Stimulated activated CD4-positive, alpha-beta T cell treated with anti-CD3 and anti-CD28 coated beads, Interleukin-2, amount 100 ng/mL, for 48 hours (primary cell): ENCODE data around the gene KRT80.

Experiments used
- DNase-seq, 2 donors: peaks; one replicate each; pipeline ENCODE4 v3.0.0-alpha.2; 2020

Gene KRT80

GRCh38 chr12:52195065-52195730 lies 3.4 kb upstream of the KRT80 start:
- DNase-seq = no peak

DNA sequence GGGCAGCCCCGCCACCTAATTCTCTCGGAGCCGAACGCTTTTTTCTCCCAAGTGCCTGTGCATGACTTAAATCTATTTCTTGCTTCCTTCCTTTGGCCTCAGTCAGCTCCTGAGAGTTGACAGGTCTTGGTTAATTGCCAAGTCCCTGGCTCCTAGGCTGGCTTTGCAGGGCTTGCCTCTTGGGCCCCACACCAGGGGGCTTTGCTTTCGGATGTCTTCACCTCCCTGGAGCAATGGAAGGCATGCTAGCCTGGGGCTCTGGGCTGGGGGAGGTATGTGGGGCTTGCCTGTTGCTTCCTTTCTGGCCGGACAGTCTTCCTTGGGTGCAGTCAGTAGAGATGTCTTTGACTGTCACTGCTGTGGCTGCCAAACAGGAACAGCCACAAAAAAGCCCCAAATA lies 2.2 kb upstream of the KRT80 start:
- no peak for DNase-seq

GRCh38 chr12:52193532-52193931 lies 1.7 kb upstream of the KRT80 start:
- no peak for DNase-seq

GRCh38 chr12:52190860-52191729 lies 719 bp downstream of the KRT80 start:
- no peak for DNase-seq

GRCh38 chr12:52189376-52190174 lies 2.2 kb downstream of the KRT80 start:
- DNase-seq = no peak

DNA sequence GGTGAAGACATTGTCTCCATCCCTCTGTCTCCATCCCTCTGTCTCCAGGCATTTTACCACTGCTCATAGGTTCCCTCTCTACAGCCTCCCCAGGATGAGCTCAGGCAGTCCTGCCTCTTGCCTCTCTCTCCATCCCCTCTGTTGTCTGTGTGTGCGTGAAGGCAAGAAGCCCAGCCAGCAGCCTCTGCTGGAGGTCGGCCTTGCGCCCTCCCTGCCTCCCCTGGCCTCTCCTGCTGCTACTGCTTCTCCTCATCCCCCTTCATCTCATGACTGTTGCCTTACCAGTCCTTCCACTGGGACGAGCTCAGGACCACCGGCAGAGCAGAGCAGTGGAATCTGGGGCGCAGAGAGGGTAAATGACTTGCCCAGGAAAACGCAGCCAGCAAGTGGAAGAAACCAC lies 3.2 kb downstream of the KRT80 start:
- DNase-seq = no peak

GRCh38 chr12:52187640-52188039 lies 4.2 kb downstream of the KRT80 start:
- DNase-seq = no peak

GRCh38 chr12:52187206-52187605 lies 4.6 kb downstream of the KRT80 start:
- DNase-seq = no peak

GRCh38 chr12:52186118-52186840 lies 5.5 kb downstream of the KRT80 start:
- no peak for DNase-seq

- no peak for DNase-seq
Observed at GRCh38 chr12:52185400-52185967, 6.3 kb downstream of the KRT80 start.

DNA sequence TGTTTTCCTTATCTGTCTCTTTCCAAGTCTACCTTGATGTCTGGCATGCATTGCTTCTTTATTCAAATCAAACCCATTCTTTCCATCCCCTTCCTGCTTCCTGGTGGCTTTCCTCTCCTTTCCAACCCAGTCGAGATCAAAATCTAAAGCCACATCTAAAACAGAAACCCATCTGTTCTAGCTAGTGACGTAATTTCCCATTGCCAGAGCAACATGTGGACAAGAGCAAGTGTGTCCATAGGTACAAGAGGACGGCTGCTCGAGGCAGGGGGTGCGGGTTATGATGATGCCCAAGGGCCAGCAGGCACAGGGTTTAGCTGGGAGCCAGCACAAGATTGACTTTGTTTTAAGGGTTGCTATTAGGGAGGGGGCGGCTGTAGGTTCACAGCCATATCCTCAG lies 7.0 kb downstream of the KRT80 start:
- DNase-seq = no peak

GRCh38 chr12:52183971-52184370 lies 7.8 kb downstream of the KRT80 start:
- DNase-seq = no peak

GRCh38 chr12:52183544-52183910 lies 8.3 kb downstream of the KRT80 start:
- no peak for DNase-seq

DNA sequence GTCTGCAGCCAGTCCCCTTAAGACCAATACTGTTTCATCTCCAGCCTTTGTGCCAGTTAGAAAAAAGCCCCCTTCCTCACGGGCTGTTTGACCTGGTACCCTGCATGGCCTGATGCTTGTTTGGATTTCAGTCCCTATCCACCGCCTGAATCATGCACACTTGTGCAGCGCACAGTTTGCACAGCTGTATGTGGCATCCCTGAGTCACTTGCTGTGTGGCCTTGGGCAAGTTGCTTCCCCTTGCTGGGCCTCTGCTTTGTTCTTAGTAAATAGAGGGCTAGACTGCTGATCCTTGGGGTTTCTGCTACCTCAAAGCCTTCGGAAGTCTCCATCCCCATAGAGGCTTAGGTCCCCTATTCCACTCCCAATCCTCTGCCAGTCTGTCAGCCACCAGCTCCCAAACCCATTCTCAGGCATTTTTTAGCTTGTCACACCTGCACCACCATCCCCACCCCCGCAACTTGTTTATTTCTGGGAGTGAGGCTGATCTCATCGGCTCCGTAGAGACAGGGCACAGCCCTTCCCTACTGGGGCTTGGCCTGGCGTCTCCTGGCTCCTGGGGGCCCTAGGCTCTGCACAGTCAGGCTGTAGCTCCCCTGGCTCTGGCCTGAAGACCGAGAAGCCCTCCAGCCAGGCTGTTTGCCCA lies 8.8 kb downstream of the KRT80 start:
- no peak for DNase-seq

- DNase-seq = no peak
Observed at GRCh38 chr12:52182384-52182783, 9.4 kb downstream of the KRT80 start.

GRCh38 chr12:52181746-52182145 lies 10.1 kb downstream of the KRT80 start:
- no peak for DNase-seq

DNA sequence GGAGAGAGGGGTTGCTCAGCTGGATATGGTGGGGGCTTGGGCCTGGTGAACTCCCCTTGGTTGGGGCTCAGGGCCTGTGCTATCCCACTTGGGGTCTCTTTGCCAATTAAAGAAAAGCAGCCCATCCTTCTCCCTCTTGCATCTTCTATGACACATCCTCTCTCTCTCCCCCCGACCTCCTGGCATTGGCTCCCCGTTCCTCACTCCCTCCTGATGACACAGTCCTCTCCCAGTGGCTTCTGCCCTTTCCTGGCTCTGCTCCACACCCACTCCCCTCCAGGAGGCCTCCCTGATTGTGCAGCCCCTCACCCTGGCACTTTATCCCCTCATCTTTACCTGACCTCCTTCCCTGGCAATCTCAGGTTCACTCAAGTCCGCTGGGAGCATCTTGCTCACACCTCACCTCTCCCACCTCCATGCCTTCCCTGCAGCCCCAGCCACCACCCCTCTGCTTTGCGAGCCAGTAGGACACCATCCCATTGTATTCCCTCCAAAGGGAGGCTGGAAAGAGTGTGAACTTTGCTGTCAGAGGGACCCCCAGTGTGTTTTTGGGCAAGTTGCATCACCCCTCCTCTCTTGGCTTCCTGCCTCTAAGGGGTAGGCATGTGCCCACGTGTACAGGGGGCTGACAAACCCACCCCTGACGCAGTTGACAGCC lies 10.7 kb downstream of the KRT80 start:
- no peak for DNase-seq

- DNase-seq = no peak
Observed at GRCh38 chr12:52179396-52179973, 12.3 kb downstream of the KRT80 start.

GRCh38 chr12:52178984-52179383 lies 12.8 kb downstream of the KRT80 start:
- no peak for DNase-seq

DNA sequence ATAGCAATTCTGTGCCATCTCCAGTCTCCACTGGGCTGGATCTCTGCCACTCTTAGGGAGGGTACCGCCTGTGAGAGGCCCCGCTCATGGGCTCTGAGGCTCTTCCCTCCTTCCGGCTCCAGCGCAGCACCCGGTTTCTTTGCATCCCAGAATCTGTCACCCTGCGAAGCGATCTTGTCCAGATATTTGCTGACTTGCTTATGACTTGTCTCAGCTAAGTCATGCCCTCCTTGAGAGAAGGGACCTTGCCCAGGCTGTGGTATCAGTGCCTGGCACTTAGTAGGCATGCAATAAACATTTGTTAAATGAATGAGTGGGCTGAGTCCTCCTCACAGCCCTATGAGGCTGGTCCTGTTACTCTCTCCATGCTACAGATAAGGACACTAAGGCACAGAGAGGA lies 13.4 kb downstream of the KRT80 start:
- DNase-seq = no peak
